GM12874 (cell line): ENCODE measurements around the gene HSPA1B.
A peak's percentile ranks its signal among the peaks of the same experiment; 100 is the strongest.

Experiments
- CTCF ChIP-seq: IDR thresholded peaks from 2 replicates; pipeline ENCODE4 v1.5.1; 2011; ENCODE audit warnings: low read depth, mild to moderate bottlenecking, control low read depth, low read length, moderate library complexity; ENCODE audit not compliant: insufficient read depth

HSPA1B gene

DNA sequence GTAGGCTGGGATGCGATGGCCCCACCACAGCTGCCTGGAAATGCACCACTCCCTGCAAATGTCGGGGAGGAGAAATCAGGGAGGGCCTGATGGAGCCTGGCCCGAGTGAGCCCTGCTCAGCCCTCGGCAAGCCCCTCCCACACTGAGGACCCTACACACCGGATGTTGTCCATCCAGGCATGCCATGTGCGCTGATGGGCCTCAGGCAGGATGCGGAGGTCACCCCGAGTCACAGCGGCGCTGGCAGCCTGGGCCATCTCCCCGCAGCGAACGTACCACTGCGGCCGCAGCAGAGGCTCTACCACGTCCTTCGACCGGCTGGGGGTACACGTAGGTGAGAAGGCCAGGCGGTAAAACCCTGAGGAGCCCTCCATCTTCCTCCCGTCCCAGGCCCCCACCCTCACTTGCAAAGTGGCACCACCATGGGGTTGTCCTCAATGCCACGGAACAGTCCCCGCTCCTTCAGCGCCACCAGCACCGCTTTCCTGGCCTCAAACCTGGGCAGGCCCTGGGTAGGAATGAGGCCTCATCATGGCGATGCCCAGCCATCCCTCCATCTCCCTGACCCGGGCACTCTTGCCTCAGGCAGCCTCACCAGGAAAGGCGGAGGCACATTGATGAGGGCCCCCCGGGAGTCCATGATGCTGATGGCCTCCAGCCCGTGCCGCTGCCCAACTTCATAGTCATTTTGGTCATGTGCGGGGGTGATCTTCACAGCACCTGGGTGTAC lies 45.2 kb upstream of the HSPA1B start:
- TF ChIP-seq CTCF, result no peak

- TF ChIP-seq CTCF, result no peak
Measured at GRCh38 chr6:31784098-31784925, 43.2 kb upstream of the HSPA1B start.

DNA sequence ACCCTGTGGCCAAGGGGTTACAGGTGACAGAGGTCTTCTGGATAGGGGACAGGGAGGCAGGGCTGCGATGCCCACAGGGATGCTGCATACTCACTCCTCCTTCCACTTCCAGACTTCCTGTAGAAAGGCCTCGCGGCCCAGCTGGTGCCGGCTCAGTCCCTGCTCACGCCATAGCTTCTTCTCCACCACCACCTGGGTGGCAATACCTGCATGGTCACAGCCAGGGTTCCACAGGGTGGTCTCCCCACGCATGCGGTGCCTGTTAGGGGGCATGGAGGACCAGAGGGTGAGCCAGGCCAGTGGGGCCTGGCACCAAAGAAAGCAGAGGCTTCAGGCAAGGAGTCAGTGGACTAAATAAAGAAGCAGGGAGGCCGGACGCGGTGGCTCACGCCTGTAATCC lies 42.1 kb upstream of the HSPA1B start:
- TF ChIP-seq CTCF, result no peak

GRCh38 chr6:31791324-31792089 lies 36.0 kb upstream of the HSPA1B start:
- TF ChIP-seq CTCF, result peak; percentile 71

- no peak for TF ChIP-seq CTCF
Measured at GRCh38 chr6:31792090-31792374, 35.5 kb upstream of the HSPA1B start.

DNA sequence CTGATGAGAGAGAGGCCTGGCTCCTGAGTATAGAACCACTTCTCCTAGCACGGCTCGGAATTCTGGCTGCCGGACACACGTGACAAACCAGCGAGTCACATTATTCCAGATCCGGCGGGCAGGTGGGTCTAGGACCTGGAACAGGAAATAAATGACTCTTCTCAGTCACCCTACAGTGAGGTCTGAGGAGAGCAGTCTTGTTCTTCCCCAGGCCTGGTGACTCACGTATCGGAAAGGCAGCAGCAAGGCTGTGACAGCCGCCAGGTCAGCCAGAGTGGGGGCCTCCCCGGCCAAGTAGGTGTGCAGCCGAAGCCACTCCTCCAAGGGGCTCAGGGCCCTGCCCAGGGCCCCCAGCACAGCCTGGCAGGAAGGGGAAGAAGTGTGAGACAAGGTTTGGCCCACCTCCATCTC lies 34.8 kb upstream of the HSPA1B start:
- no peak for TF ChIP-seq CTCF

- TF ChIP-seq CTCF, result no peak
Measured at GRCh38 chr6:31794294-31794865, 33.2 kb upstream of the HSPA1B start.
